HG03280 (cell line): ENCODE results near the gene PAM.
"Not testable (repeated sequence)": the region's sequence is repeated elsewhere in the genome, so short reads cannot be mapped to it uniquely, and the experiment has no call there.

Experiments used
- ATAC-seq: cut with Tn5 transposase; IDR thresholded peaks from one replicate; pipeline ENCODE4 v1.9.1; 2021; ENCODE audit warnings: mild to moderate bottlenecking, moderate library complexity; ENCODE audit not compliant: unreplicated experiment

PAM gene

DNA sequence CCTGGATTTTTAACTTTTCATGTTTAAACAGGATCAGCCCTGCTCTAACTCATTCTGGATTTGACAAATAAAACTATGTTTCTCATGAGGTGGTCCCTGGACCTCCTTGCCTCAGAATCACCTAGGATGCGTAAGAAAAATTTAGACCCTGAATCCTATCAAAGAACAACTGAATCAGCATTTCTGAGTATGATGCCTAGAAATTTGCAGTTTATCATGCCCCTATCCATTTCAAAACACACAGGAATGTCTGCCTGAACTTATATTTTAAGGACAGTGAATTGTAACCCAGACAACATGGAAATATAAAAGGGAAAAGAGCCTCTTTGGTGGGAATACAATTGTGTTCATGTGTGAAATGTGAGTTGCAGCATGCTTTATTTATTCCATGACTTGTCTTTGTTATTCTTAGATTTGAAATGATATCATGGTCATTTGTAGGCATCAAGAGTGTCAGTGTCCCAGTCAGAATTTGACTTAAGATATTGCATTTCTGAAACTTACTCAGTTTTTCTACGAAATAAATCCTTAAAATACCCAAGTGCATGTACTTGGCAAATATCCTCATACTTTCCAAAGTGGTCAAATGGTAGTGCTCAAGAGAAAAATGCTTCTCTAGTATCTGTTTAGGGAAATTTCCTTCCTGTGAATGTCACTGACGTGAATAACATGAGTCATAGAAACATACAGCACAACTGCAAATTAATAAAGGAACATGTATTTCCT is 220.5 kb downstream of the PAM start:
- ATAC-seq: no peak

DNA sequence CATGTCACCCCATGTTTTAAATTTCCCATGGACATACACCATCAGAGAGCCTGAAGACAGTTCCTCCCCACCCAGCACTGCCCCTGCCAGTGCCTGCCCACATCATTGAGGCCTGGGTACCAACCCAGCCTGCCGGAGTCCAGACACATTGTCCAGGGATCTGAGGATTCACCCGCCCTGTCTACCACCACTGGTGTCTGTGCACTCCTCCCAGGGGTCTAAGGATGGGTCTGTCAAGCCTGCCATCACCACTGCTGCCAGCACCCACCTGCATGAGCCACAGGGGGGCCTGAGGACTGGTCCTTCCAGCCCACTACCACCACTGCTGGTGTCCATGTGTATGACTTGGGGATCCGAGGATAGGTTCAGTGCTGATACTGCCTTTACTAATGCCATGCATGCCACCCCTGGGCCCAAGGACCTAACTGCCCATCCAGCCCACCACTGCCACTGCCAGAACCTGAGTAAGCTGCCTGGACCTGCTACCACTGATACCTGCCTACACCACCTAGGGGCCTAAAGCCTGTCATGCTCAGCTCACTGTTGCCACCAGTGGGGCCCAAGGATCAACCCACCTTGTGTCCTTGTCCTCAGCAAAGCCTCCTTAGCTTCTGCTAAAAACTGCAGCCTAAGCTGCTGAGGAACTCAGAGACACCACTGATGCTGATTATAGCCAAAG is 227.0 kb downstream of the PAM start:
- ATAC-seq: no peak

DNA sequence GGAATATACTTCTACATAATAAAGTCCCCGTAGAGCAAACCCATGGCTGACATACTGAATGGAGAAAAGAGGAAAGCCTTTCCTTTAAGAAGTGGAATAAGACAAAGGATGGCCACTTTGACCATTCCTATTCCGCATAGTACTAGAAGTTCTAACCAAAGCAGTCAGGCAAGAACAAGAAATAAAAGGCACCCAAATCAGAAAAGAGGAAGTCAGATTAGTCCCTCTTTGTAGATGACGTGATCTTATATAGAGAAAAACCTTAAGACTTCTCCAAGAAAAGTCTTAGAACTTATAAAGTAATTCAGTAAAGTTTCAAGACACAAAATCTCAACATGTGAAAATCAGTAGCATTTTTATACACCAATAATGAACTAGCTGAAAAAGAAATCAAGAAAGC is 231.0 kb downstream of the PAM start:
- no peak for ATAC-seq

DNA sequence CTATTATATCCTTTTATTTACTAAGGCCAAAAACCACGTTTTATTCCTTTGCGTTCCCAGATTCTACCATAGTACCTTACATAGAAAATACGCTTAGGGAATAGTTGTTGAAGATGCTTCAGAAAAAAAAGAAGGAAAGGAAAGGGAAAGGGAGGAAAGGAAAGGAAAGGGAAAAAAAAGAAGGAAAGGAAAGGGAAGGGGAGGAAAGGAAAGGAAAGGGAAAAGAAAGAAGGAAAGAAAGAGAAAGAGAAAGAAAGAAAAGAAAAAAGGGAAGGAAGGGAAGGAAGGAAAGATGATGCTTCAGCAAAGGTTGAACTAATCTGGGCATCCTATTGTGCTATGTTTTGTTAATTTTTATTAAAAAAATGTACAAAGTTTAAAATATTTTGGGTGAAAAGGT is 233.4 kb downstream of the PAM start:
- ATAC-seq: no peak

DNA sequence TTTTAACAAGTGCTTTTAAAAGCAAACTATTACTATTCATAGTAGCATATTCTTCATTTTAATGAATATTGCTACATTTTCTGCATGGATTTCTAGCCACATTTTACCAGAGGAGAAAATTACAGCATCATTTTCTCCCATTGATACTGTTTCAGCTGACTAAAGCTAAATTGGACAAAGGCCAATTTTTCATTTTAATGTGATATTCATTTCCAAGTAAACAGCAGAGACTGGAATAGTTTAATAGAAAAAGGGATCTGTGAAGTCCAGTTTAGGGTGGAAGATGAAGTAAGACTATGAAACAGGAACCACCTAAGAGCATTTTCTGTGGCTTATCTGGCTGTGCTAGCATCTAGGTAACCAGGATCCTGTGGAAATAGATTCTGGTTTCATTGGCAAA is 236.7 kb downstream of the PAM start:
- no peak for ATAC-seq

DNA sequence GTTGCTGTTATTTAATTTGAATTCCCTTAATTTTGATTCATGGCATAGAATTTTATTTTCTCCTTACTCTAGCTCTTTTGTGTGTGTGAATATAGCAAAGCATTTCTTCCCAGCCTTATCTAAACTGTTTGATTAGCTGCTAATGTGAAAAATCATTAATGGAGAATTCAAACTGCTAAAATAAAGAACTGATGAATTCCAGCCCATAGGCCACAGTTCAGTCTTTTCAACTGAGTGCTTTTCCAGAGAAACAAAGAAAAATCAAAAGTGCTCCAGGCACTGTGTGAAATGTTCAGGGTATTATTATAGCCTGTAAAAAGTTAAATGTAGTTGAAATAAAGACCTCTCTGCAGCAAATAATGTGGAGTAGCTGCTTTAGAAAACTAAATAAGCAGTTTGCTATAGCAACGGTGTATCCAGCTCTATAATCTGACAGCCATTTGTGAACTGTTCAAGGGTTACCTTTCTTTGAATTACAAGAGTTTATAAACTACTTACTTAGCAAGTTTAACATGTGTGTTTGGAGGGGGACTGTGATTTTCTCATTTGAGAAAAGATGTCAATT is 241.0 kb downstream of the PAM start:
- ATAC-seq: no peak

DNA sequence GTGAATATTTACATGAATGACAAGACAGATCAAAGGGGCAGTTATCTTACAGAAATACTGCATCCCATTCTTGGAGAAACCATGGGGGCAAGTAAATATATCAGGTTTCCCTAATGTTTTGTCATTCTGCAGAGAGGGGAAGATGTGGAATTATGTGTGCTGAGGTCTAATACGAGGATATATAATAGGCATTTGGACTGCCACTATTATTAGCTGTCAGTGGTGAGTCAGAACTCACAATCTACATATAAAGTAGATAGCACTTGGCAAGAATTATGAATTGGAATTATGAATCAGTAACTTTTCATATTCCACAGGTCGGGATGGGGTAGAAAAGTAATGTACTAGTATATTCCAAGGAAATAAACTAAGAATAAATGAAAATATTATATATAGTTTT is 243.1 kb downstream of the PAM start:
- no peak for ATAC-seq

DNA sequence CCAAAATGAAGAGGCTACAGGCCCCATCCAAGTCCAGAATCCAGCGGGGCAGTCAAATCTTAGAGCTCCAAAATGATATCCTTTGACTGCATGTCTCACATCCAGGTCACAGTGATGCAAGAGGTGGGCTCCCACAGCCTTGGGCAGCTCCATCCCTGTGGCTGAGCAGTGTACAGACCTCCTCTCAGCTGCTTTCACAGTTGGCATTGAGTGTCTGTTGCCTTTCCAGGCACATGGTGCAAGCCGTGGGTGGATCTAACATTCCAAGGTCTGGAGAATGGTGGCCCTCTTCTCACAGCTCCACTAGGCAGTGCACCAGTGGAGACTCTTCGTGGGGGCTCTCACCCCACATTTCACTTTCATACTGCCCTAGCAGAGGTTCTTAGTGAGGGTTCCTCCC is 244.1 kb downstream of the PAM start:
- ATAC-seq: no peak

DNA sequence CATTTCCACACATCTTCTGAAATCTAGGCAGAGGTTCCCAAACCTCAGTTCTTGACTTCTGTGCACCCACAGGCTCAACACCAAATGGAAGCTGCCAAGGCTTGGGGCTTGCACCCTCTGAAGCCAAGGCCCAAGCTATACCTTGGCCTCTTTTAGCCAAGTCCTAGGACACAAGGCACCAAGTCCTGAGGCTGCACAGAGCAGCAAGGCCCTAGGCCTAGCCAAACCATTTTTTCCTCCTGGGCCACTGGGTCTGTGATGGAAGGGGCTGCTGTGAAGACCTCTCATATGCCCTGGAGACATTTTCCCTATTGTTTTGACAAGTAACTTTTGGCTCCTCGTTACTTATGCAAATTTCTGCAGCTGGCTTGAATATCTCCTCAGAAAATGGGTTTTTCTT is 244.5 kb downstream of the PAM start:
- not testable (repeated sequence) for ATAC-seq

DNA sequence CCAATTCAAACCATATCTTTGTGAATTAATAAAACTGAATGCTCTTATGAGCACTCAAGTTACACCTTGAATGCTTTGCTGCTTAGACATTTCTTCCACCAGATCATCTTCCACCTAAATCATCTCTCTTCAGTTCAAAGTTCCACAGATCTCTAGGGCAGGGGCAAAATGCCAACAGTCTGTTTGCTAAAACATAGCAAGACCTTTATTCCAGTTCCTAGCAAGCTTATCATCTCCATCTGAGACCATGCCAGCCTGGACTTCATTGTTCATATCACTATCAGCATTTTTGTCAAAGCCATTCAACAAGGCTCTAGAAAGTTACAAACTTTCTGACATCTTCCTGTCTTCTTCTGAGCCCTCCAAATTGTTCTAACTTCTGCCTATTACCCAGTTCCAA is 245.0 kb downstream of the PAM start:
- no peak for ATAC-seq

DNA sequence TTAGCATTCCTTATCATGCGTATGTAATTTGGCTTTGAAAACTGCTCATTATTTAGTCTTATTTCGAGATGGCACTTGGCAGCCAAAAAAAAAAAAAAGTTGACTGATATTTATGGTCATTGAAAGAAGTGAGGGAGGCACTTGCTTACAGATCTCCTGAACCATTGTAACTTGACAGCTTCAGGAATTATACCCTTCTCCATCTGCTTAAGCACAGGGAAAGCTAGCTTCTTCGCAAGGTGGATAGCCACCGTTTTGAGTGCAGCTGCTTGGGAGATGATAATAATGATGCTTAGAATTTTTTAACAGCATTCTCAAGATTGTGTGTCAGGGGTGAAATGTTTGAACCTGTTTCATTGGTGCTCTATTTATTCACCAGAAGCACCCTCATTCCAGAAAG is 248.8 kb downstream of the PAM start:
- ATAC-seq: no peak

DNA sequence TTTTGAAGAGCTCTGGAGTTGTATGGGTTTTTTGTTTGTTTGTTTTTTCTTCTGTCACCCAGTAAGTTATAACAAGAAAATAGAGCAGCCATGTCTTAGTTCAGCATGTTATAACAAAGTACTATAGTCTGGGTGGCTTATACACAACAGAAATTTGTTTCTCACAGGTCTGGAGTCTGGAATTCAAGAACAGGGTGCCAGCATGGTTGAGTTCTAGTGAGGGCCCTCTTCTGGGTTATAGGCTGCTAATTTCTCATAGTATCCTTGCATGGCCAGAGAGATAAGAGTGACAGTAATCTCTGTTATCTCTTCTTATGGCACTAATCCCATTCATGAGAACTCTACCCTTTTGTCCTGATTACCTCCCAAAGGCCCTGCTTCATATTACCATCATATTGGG is 250.2 kb downstream of the PAM start:
- no peak for ATAC-seq

DNA sequence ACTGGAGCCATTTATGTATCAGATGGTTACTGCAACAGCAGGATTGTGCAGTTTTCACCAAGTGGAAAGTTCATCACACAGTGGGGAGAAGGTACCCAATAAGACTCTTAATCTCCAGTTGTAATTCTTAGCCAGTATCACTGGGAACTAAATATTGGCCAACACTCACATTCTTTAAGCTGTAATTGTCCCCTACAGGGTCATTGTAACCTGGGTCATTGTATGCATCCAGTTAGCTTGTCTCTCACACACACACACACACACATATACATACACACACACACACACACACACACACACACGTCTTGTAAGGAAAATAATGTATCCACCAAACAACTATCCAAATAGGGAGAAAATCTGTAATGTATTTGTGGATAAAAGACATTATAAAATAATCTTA is 251.8 kb downstream of the PAM start:
- ATAC-seq: no peak

DNA sequence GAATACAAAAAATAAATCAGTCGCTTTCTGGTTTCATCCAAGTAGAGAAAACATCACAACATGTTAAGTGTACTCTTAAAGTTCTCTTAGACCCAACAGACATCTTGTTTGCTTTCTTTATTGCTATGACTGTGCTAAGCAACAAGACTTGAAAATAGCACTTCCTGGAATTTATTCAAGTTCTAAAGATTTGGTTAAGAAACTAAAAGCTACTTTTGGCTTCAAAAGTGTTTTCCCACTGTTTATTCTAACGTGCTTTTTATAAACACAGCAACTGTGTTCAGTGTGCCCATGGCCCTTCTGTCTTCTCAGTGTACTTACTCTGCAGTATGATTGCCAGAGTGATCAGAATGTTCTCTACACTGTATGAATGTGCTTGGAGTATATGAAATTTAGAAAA is 255.1 kb downstream of the PAM start:
- ATAC-seq: no peak

DNA sequence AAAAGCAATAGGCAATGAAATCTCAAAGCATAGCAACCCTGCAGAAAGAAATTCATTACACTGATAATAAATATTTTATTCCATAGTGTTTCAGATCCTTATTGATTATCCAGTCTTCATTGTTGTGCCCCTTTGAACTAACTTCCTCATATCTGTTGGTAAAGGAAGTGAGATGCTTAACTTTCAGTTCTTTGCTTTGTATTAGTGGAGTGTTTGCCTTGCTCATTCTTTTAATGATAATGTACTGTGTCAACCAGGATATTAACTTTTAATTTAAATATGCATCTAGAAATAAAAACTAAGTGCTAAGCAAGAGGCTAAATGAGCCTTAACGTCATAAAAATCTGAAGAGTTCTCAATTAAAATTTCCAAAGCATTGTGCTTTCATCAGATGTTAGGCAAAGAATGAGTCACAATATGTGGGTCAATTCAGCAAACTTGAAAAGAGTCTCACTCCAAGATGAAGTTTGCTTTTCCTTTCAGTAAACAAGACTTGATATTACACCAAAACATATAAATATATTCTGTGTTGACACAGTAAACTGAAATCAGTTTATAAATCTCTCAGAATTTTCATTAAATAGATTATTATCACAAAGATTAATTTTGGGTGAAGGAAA is 258.9 kb downstream of the PAM start:
- ATAC-seq: no peak

DNA sequence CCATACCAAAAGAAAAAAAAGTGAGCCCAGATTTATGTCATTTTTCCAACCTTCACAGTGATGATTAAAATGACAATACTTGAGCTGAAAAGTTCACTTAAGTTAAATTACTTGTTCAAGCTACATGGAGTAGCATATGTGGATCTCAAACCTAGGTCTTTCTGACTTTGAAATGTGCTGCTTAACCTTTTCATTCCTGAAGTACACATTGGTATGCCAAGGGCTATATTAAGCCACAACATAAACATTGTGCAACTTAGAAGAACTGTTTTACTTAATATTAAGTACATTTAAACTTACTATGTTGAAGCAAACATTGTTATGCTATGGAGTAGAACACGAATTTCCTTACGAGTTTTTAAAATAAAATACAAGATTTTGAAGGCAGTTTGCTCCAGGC is 259.9 kb downstream of the PAM start:
- no peak for ATAC-seq

DNA sequence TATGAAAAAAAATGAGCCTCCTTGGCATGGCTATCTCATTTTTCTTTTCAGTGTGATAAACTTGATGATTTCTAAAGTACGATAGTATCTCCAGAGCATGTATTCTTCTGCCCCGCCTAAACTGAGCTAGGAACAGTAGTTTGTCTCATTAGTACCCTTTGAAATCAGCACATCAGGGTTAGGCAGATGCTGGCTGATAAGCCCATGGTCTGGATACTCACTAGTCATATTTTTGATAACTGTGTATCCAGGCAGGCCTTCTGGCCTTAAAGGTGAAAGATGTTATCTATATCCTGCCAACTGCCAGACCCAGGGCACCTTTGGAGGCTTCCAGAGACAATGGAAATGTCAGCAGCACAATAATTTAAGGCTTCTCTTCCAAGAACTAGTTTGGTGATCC is 261.1 kb downstream of the PAM start:
- no peak for ATAC-seq

DNA sequence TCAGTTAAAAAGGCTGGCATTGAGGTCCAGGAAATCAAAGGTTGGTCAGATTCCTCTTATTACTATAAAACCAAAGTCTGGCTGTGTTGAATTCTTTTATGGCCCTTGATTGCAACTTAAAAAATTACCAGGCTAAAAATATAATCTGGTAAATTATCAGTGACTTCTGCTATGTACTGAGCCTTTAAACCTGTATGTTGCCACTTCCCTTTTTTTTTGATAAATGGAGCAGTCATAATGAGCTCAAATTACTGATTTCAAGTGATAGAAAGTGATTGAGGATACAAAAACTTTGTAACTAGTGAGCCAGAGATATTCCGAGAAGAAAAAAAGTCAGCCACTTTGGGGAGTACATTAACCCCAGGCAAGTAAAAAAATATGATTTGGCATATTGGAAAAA is 264.7 kb downstream of the PAM start:
- ATAC-seq: no peak

DNA sequence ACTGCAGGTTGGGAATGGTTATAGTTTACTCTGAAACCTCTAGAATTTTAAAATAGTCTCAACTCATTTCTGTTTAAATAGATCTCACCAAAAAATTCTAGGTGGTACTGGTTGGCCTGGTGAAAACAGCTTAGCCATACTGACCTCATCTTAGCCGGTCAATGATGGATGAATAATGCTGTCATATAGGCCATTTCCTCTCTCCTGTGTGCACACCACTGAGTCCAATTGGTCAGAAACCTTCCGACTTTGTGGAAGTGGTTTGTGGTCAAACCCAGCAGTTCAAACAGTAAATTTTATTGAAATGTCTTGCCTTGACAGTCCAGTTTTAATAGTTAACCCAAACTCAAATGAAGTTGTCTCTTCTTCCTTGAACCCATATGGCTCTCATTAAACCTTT is 266.2 kb downstream of the PAM start:
- ATAC-seq: peak; percentile 60

DNA sequence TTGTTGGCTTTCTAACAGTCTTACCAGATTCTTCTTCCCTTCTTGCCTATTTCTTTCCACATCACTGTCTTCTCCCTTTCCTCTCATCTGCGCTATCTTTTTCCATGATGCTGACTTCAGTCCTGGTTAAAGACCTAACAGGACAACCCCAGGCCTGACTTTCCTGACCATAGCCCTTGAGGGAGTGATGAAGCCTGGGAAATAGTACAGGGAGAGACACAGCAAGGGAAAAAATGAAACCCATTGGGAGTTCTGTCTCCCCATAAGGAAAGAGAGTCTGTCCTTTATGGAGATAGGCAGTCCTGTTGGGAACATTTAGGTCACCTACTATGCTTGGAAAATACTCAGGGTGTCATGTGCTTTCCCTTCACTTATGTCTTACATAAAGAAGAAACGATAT is 272.2 kb downstream of the PAM start:
- ATAC-seq: no peak

DNA sequence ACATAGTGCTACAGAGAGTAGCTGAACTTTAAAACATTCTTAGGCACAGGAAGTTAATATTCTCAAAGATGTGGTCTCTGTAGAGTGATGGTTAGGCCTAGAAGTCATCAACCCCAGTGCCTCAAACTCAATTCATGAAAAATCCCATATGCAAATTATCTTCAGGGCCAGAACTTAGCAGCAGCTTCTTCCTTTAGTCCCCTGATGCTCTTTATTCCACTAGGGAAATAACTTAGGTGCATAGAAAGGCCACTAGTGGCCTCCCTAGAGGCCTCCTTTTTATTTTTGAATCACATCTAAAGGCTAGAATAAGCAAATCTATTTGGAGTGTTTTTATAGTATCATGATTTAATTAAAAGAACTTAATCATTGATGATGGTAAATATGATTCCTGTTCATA is 276.5 kb downstream of the PAM start:
- ATAC-seq: no peak

DNA sequence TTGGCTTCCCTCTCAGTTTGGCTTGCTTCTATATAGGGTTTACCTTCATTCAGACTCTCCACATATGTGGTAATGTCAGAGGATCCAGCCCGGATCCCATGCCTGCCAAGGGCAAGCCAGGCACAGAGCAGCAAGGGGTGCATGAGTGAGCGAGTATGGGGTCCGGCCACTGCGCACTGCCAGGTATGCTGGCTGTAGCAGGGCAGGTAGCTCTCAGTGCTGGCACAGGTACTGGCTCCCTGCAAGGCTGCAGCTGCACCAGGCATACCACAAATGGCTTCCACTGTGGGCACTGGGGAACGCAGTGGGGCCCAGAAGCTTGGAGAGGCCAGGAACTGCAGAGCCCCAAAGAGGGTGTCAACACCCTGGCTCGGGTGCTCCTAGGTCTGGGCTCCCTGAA is 278.6 kb downstream of the PAM start:
- no peak for ATAC-seq
